ENCODE data around the gene RYR1.

DNA sequence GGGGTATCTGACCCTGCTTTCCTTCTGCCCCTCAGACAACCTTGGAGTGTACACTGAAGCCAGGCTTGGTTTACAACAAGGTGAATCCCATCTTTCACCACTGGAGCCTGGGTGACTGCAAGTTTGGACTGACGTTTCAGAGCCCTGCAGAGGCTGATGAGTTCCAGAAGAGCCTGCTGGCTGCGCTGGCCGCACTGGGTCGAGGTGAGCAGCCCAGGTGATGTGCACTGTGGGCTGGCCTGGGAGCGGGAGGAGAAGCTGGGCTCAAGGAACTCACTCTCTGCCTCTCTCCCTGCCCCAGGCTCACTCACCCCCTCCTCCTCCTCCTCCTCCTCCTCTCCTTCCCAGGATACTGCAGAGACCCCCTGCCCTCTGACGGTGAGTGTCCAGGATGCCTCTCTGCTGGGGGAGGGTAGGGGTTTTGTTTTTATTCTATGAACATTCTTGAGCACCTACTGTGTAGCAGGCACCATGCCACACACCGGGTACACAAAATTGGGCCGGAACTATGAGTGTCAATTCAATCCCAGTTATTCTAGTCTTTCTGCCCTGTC, 41.5 kb upstream of the RYR1 start:
- TF ChIP-seq, protein P1, sequence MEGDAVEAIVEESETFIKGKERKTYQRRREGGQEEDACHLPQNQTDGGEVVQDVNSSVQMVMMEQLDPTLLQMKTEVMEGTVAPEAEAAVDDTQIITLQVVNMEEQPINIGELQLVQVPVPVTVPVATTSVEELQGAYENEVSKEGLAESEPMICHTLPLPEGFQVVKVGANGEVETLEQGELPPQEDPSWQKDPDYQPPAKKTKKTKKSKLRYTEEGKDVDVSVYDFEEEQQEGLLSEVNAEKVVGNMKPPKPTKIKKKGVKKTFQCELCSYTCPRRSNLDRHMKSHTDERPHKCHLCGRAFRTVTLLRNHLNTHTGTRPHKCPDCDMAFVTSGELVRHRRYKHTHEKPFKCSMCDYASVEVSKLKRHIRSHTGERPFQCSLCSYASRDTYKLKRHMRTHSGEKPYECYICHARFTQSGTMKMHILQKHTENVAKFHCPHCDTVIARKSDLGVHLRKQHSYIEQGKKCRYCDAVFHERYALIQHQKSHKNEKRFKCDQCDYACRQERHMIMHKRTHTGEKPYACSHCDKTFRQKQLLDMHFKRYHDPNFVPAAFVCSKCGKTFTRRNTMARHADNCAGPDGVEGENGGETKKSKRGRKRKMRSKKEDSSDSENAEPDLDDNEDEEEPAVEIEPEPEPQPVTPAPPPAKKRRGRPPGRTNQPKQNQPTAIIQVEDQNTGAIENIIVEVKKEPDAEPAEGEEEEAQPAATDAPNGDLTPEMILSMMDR (IDR thresholded peaks at IDR 0.05) = no peak
- TF ChIP-seq POLR2AphosphoS5 (IDR thresholded peaks at IDR 0.05) = no peak
- no peak for TF ChIP-seq POLR2A (IDR thresholded peaks at IDR 0.05)
